ENCODE measurements around the gene C5AR1. TPM values are rescaled to one million over a fixed set of nuclear protein-coding genes. Genes with fewer than 3 reads are reported as not detected.

The C5AR1 gene
- total RNA-seq, 1 donor from 2014 or later: 1.2 TPM

GRCh38 chr19:47370045-47370611 lies 60.5 kb downstream of the C5AR1 start:
- no peaks in the 10 kb centered on the region for H3K4me1 Mint-ChIP-seq (ENCODE audit: low read depth)
- H3K9me3 Mint-ChIP-seq: no peaks in the 10 kb centered on the region
- DNase-seq (ENCODE audit: low spot score): no peak
- no peaks in the 10 kb centered on the region for H3K27me3 Mint-ChIP-seq (ENCODE audit: low read depth)
- H3K4me3 Mint-ChIP-seq (ENCODE audit: low read depth): no peak overlapping the region
- intact Hi-C loops (cut with micrococcal nuclease): no loop called here
- peaks cover 45% of the 10 kb centered on the region for H3K36me3 Mint-ChIP-seq (ENCODE audit: low read depth)
- H3K27ac Mint-ChIP-seq: no peak overlapping the region

DNA sequence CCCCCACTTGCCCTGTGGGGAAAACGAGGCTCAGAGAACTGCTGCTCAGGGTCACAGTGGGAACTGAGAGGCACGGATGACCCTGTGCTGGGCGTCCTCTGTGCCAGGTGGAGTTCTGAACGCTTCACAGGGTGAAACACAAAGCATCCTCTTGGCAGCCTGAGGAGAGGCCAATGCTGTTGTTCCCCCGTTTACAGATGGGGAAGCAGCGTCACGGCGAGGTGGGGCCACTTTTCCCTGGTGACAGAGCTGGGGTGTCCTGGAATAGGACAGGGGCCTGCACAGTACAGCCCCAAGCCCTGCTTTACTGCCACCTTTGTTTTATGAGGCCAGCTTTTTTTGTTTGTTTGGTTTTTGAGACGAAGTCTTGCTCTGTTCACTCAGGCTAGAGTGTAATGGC lies 61.6 kb downstream of the C5AR1 start:
- Mint-ChIP-seq H3K27me3 (ENCODE audit: low read depth) (no peaks in the 10 kb centered on the region), H3K36me3 (ENCODE audit: low read depth) (peaks cover 41% of the 10 kb centered on the region), H3K4me1 (ENCODE audit: low read depth) (no peaks in the 10 kb centered on the region), H3K27ac (no peak overlapping the region), H3K9me3 (no peaks in the 10 kb centered on the region), H3K4me3 (ENCODE audit: low read depth) (no peak overlapping the region)
- DNase-seq (ENCODE audit: low spot score): no peak
- intact Hi-C loops (cut with micrococcal nuclease): no loop called here

Other genes starting within 250 kb of the C5AR1 start
- 97.1 and 104 TPM in 2 replicates for gene ZC3H4, start 196.1 kb upstream of the C5AR1 start, total RNA-seq
- gene SAE1, start 179.0 kb upstream of the C5AR1 start, total RNA-seq: 151 and 154 TPM in 2 replicates
- 14.6 and 16.3 TPM in 2 replicates for gene BBC3, start 78.7 kb upstream of the C5AR1 start, total RNA-seq
- 34.3 and 37.5 TPM in 2 replicates for gene CCDC9, start 53.3 kb upstream of the C5AR1 start, total RNA-seq
- 9.3 and 12.7 TPM in 2 replicates for gene INAFM1, start 35.0 kb upstream of the C5AR1 start, total RNA-seq
- gene C5AR2, start 22.3 kb downstream of the C5AR1 start, total RNA-seq: not detected in 2 replicates
- gene DHX34, start 39.5 kb downstream of the C5AR1 start, total RNA-seq: 23.2 TPM in 2 replicates
- gene MEIS3, start 109.7 kb downstream of the C5AR1 start, total RNA-seq: 0.16 TPM in 1 of 2 replicates, not detected in the other
- gene SLC8A2, start 162.0 kb downstream of the C5AR1 start, total RNA-seq: not detected in 2 replicates
- gene KPTN, start 174.4 kb downstream of the C5AR1 start, total RNA-seq: 9.6 and 11.3 TPM in 2 replicates
- gene NAPA, start 205.2 kb downstream of the C5AR1 start, total RNA-seq: 56.9 and 60.1 TPM in 2 replicates

Measured in activated T-helper 2 cell treated with anti-CD3 and anti-CD28 coated beads, Interferon-gamma antibody, Interleukin-2, Interleukin-4, amounts not matched to agents 10 μg/mL and 5 μg/mL and 100 μg/mL, durations not matched to agents 14 hours and 24 hours and 36 hours (primary cell).